Testis (tissue), 3 donors: ENCODE data around the gene SCLY. TPM values are rescaled to one million over a fixed set of nuclear protein-coding genes. Genes with fewer than 3 reads are reported as not detected.
"Not testable (repeated sequence)": the region's sequence is repeated elsewhere in the genome, so short reads cannot be mapped to it uniquely, and the experiment has no call there.

Experiments
- DNase-seq: peaks from one replicate; pipeline ENCODE4 v3.0.0-alpha.2; 2019
- H3K27ac ChIP-seq, 2 donors: fragments of 200-600 bp; sonication (generic); one replicate each; pipeline ENCODE4 v1.5.1; 2019
- H3K27me3 ChIP-seq: fragments of 200-600 bp; sonication (generic); one replicate; pipeline ENCODE4 v1.5.1; 2019
- H3K36me3 ChIP-seq: fragments of 200-600 bp; sonication (generic); one replicate; pipeline ENCODE4 v1.5.1; 2017; ENCODE audit warnings: low read depth; ENCODE audit errors: missing control alignments
- H3K4me1 ChIP-seq: fragments of 200-600 bp; sonication (generic); one replicate; pipeline ENCODE4 v1.5.1; 2019
- H3K4me3 ChIP-seq, 2 donors: fragments of 200-600 bp; sonication (generic); one replicate each; pipeline ENCODE4 v1.5.1; 2017 to 2019
- H3K9me3 ChIP-seq: fragments of 200-600 bp; sonication (generic); one replicate; pipeline ENCODE4 v1.5.1; 2017
- POLR2A ChIP-seq: fragments of 450-650 bp; IDR thresholded peaks from one replicate; pipeline ENCODE4 v1.6.1; 2017; ENCODE audit warnings: antibody characterized with exemption, mild to moderate bottlenecking, moderate library complexity
- WGBS, 2 donors: methylation state at CpG; one replicate each; pipeline ENCODE4 v1.1.5; 2018; 5-methylcytosine and 5-hydroxymethylcytosine counted together
- intact Hi-C: fragments of 100-400 bp; cut with DNase I; formaldehyde crosslinking; loops from one replicate; pipeline ENCODE4 v1.15.1; 2023; ENCODE audit warnings: low total_unique reads
- polyA plus RNA-seq: library from polyadenylated mRNA; stranded (reverse); fragments of 350-450 nt; fragmentation: Illumina TruSeq; extraction: RNeasy Lipid Tissue Mini Kit (QIAGEN cat#74804); gene quantifications from one replicate; pipeline ENCODE4 v1.2.3, GENCODE V29; 2014; ENCODE audit warnings: low read depth, low replicate concordance; ENCODE audit not compliant: insufficient read depth
- total RNA-seq, 2 donors: library from RNA; depleted of rRNA; stranded (reverse); fragments of >200 nt; gene quantifications; one replicate each; pipeline ENCODE4 v1.2.3, GENCODE V29; 2016
- TF ChIP-seq, protein P1 (sequence below), 3 experiments: fragments of 450-650 bp in 2 of 3; fragments of 200-600 bp in 1 of 3; sonication (generic) in 1 of 3; IDR thresholded peaks; one replicate each; pipeline ENCODE4 v1.5.1; 2016 to 2019; ENCODE audit warnings: antibody characterized with exemption in 3 of 3, mild to moderate bottlenecking in 2 of 3, moderate library complexity in 1 of 3

The SCLY gene
- total and polyA plus RNA-seq, 3 donors from 2014 or later: 19.6 to 40.2 (median 24.6) TPM

DNA sequence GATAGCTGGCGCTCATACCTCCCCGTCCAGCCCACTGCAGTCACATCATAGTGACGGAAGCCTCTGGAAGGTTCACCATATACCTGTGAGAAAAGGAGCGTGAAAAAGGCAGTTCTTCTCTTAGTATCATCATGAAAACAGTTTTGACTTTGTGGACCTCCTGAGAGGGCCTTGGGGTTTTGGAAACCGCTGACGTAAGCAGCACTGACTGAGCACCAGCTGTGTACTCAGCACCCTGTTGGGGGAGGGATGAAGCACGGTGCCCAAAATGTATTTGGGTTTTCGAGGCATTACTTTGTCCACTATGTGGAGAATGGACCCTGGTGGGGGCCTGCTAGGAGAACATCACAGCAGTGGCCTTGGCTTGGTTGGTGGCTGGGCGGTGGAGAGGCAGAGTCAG lies 5.4 kb downstream of the SCLY start:
- TF ChIP-seq, protein P1, sequence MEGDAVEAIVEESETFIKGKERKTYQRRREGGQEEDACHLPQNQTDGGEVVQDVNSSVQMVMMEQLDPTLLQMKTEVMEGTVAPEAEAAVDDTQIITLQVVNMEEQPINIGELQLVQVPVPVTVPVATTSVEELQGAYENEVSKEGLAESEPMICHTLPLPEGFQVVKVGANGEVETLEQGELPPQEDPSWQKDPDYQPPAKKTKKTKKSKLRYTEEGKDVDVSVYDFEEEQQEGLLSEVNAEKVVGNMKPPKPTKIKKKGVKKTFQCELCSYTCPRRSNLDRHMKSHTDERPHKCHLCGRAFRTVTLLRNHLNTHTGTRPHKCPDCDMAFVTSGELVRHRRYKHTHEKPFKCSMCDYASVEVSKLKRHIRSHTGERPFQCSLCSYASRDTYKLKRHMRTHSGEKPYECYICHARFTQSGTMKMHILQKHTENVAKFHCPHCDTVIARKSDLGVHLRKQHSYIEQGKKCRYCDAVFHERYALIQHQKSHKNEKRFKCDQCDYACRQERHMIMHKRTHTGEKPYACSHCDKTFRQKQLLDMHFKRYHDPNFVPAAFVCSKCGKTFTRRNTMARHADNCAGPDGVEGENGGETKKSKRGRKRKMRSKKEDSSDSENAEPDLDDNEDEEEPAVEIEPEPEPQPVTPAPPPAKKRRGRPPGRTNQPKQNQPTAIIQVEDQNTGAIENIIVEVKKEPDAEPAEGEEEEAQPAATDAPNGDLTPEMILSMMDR (IDR thresholded peaks at IDR 0.05): no peak
- no peak for TF ChIP-seq POLR2A
- Histone ChIP-seq H3K9me3 (no peaks in the 10 kb centered on the region), H3K4me1 (peaks cover 6% of the 10 kb centered on the region), H3K36me3 (no peaks in the 10 kb centered on the region), H3K27me3 (no peaks in the 10 kb centered on the region), H3K27ac (no peak overlapping the region), H3K4me3 (no peak overlapping the region)
- intact Hi-C loops: no loop called here
- 85 to 91% methylated on average over 9 of the region's 9 CpGs for WGBS, 2 donors
- no peak for DNase-seq

GRCh38 chr2:238066718-238067117 lies 5.9 kb downstream of the SCLY start:
- DNase-seq, H3K4me1 ChIP-seq, H3K27me3 ChIP-seq, H3K4me3 ChIP-seq, intact Hi-C loops, H3K36me3 ChIP-seq, H3K27ac ChIP-seq, H3K9me3 ChIP-seq: not testable (repeated sequence)
- 94 to 98% methylated on average over 7 of the region's 7 CpGs for WGBS, 2 donors

- TF ChIP-seq POLR2A: no peak
- TF ChIP-seq, protein P1 (IDR thresholded peaks at IDR 0.05): no peak
- intact Hi-C loops: no loop called here
- Histone ChIP-seq H3K27ac (no peak overlapping the region), H3K9me3 (no peaks in the 10 kb centered on the region), H3K27me3 (no peaks in the 10 kb centered on the region), H3K36me3 (no peaks in the 10 kb centered on the region), H3K4me3 (no peak overlapping the region), H3K4me1 (no peaks in the 10 kb centered on the region)
- no peak for DNase-seq
- WGBS, 2 donors: 91 to 96% methylated on average over 7 of the region's 7 CpGs
Observed at GRCh38 chr2:238067939-238068338, 7.1 kb downstream of the SCLY start.

DNA sequence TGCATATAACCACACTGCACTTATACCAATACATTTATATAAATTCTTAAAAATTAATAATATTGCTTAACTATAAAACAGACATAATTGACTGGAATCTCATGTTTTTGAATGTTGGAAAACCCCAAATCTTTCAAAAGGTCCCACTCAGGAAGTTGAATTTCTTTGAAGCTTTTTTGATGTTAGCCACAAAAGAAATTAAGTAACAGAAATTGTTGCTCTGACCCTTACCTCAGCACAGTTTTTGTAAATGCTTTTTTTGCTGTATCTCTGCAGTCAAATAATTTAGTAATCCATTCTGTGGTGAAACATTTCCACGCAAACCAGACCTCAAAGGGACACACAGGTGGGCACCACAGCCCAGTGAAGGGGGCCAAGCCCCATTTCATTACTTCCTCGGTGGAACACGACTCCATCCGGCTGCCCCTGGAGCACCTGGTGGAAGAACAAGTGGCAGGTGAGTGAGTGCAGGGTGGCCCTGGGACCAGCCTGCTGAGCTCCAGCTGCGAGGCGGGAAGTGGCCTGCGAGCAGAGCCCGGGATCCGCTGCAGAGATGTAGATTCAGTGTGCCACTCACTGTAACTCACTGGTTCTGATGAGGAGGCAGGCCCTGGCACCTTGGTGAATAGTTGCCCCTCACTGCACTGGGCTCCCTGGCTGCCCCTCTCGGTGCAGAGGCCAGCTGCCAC lies 8.4 kb downstream of the SCLY start:
- no peaks in the 10 kb centered on the region for H3K36me3 ChIP-seq
- no peak for DNase-seq
- H3K27me3 ChIP-seq: no peaks in the 10 kb centered on the region
- WGBS, 2 donors: 95 to 97% methylated on average over 10 of the region's 10 CpGs
- intact Hi-C loops: no loop called here
- TF ChIP-seq, protein P1 (IDR thresholded peaks at IDR 0.05): no peak
- no peaks in the 10 kb centered on the region for H3K9me3 ChIP-seq
- H3K27ac ChIP-seq: no peak overlapping the region
- no peaks in the 10 kb centered on the region for H3K4me1 ChIP-seq
- no peak overlapping the region for H3K4me3 ChIP-seq

DNA sequence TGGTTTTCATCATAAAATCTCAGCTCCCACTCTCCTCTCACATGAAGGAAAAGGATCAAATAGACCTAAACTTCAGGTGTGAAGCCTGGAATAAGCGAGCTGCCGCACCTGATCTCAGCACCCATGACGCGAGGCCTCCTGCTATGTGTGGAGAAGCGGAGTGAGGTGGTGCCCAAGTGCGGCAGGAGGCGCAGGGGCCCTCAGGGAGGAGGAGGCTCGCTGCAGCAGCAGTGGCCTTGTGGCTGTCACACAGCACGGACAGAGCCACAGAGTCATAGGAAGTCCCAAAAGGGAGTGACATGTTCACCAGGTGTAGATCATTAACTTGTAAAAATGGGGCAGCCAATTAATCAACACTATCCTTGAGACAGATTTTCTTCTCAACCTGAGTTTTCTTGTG lies 9.1 kb downstream of the SCLY start:
- 90 to 95% methylated on average over 9 of the region's 9 CpGs for WGBS, 2 donors
- no peaks in the 10 kb centered on the region for H3K27me3 ChIP-seq
- H3K4me1 ChIP-seq: no peaks in the 10 kb centered on the region
- H3K4me3 ChIP-seq: no peak overlapping the region
- TF ChIP-seq, protein P1 (IDR thresholded peaks at IDR 0.05): no peak
- no peak for TF ChIP-seq POLR2A
- intact Hi-C loops: no loop called here
- no peaks in the 10 kb centered on the region for H3K9me3 ChIP-seq
- DNase-seq: no peak
- no peak overlapping the region for H3K27ac ChIP-seq
- H3K36me3 ChIP-seq: no peaks in the 10 kb centered on the region
